ENCODE measurements around the gene LTBP1. TPM values are rescaled to one million over a fixed set of nuclear protein-coding genes. Genes with fewer than 3 reads are reported as not detected.

The LTBP1 gene
- total and polyA plus RNA-seq, 11 donors, result 23.5 to 150 (median 102) TPM

DNA sequence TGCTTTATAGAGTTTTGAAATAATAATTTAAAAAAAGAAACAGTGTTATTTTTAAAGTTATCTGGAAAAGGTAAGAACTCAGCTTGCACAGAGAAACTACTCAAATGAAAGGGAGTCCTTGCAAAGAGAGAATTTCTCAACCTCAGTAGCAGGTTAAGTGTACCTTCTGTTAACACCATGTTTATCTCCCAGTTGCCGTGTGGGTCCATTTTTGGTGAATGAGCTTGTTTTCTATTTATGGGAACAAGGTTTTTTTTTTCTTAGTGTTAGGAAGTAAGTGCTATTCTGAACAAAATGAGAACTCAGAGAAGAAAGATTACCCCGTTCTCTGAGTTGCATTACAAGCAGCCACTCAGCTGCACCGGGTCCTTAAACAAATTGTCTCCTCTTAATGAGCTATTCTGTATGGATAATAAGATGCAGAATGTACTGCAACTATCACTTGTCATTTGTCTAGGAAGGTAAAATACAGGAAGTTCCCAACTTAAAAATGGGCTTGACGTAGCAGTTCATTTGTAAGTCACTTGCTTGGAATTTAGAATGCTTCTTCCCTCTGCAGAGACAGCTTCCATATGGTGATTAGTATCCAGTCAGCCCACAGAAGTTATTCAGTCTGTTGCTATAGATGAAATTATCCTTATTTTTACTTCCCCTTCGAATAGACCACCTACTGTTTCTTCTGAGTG is 74.9 kb downstream of the LTBP1 start:
- no peak for TF ChIP-seq POLR2A (IDR thresholded peaks at IDR 0.05)
- TF ChIP-seq, protein P1, sequence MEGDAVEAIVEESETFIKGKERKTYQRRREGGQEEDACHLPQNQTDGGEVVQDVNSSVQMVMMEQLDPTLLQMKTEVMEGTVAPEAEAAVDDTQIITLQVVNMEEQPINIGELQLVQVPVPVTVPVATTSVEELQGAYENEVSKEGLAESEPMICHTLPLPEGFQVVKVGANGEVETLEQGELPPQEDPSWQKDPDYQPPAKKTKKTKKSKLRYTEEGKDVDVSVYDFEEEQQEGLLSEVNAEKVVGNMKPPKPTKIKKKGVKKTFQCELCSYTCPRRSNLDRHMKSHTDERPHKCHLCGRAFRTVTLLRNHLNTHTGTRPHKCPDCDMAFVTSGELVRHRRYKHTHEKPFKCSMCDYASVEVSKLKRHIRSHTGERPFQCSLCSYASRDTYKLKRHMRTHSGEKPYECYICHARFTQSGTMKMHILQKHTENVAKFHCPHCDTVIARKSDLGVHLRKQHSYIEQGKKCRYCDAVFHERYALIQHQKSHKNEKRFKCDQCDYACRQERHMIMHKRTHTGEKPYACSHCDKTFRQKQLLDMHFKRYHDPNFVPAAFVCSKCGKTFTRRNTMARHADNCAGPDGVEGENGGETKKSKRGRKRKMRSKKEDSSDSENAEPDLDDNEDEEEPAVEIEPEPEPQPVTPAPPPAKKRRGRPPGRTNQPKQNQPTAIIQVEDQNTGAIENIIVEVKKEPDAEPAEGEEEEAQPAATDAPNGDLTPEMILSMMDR (IDR thresholded peaks at IDR 0.05), result no peak
- peaks cover 0 to 10% (median 3%) of the 10 kb centered on the region in 12 donors for H3K9me3 ChIP-seq
- H3K4me3 ChIP-seq, result peak overlapping the region in 3 of 12 donors; percentile 2 to 16 (median 11)
- peak overlapping the region; percentile 37 to 75 (median 60) for H3K27ac ChIP-seq
- ATAC-seq (peak in 2 of 4 donors; percentile 52 to 54), DNase-seq (no peak)
- intact Hi-C loops (cut with DNase I), result loop anchor here in 2 of 10 donors (5.0 to 10.0 kb wide), 2 partner anchors 74 to 397 kb away; partner anchors contain the start of genes LTBP1 (in 1 of the 2) and TTC27 (in 1 of the 2)
- H3K27me3 ChIP-seq, result no peaks in the 10 kb centered on the region
- peaks cover 0 to 42% (median 15%) of the 10 kb centered on the region in 12 donors for H3K4me1 ChIP-seq
- WGBS, 4 donors, result 22 to 26% (median 24%) methylated on average over 5 of the region's 5 CpGs
- no peaks in the 10 kb centered on the region for H3K36me3 ChIP-seq

DNA sequence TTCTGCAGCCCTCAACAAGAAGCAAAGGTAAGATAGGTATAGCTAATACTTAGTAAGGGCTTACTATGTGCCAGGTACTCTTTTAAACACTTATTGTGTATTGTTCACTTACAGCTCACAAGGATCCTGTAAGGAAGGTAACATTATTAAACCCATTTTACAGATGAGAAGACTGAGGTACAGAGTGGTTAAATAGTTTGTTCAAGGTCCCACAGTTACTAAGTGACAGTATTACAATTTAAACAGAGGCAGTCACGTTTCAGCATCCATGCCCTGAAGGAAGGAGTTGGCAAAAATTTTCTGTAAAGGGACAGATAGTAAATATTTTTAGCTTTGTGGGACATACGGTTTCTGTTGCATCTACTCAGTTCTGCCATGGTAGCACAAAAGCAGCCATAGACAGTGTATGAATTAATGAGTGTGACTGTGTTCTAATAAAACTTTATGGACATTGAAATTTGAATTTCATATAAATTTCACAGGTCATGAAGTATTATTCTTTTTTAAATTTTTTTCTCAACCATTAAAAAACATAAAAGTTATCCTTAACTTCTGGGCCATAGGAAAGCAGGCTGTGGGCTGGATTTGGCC is 75.7 kb downstream of the LTBP1 start:
- 84 to 88% (median 85%) methylated on average over 2 of the region's 2 CpGs for WGBS, 4 donors
- peaks cover 0 to 10% (median 3%) of the 10 kb centered on the region in 12 donors for H3K9me3 ChIP-seq
- H3K27me3 ChIP-seq, result no peaks in the 10 kb centered on the region
- H3K4me1 ChIP-seq, result peaks cover 0 to 38% (median 15%) of the 10 kb centered on the region in 12 donors
- DNase-seq, result no peak
- no peak overlapping the region for H3K4me3 ChIP-seq
- peaks cover 0 to 1% (median 0%) of the 10 kb centered on the region in 9 donors for H3K36me3 ChIP-seq
- no peak for ATAC-seq
- H3K27ac ChIP-seq, result peak overlapping the region in 11 of 12 donors; percentile 7 to 75 (median 62)
- intact Hi-C loops (cut with DNase I), result loop anchor here in 2 of 10 donors (5.0 to 10.0 kb wide), 2 partner anchors 75 to 398 kb away; partner anchors contain the start of genes LTBP1 (in 1 of the 2) and TTC27 (in 1 of the 2)
- TF ChIP-seq POLR2A (IDR thresholded peaks at IDR 0.05), result no peak
- TF ChIP-seq, protein P1 (IDR thresholded peaks at IDR 0.05), result no peak

DNA sequence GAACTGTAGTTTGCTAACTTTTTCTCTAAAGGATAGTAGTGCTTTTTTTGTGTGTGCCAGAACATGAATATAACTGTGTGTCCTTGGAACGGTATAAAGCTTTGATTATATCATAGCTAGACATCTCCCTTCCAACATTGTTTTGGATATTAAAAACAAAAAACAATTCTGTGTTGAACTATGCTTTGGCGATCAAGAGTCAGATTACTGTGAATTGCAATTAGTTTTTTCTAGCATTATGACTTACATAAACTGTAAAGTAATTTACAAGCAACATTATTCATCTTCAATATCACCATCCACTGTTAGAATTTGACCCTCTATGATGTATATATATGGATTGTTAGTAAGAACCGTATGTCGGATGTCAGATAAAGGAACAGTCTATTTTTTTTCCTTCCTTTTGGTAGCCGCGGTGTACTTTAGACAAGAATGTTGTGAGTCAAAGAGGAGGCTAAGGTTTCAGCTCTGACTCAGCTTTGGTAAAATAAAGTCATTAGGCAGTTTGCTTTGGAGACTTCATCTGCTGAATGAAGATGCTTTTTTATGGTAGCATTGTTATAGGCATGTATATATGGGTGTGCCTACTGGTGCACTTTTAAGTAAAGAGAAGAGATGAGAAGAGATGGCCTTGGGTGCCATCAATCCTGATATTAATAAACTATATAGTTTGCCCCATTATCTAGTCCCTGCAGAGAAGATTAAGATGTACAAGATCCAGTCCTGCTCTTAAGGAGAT is 76.4 kb downstream of the LTBP1 start:
- intact Hi-C loops (cut with DNase I), result loop anchor here in 2 of 10 donors (5.0 to 10.0 kb wide), 2 partner anchors 76 to 398 kb away; partner anchors contain the start of genes LTBP1 (in 1 of the 2) and TTC27 (in 1 of the 2)
- DNase-seq (no peak), ATAC-seq (peak in 1 of 4 donors; percentile 49)
- Histone ChIP-seq H3K27ac (peak overlapping the region in 9 of 12 donors; percentile 1 to 56 (median 43)), H3K4me1 (peaks cover 0 to 38% (median 15%) of the 10 kb centered on the region in 12 donors), H3K36me3 (peaks cover 0 to 3% (median 0%) of the 10 kb centered on the region in 9 donors), H3K9me3 (peaks cover 0 to 10% (median 3%) of the 10 kb centered on the region in 12 donors), H3K4me3 (no peak overlapping the region), H3K27me3 (no peaks in the 10 kb centered on the region)
- TF ChIP-seq POLR2A (IDR thresholded peaks at IDR 0.05), result no peak
- TF ChIP-seq, protein P1 (IDR thresholded peaks at IDR 0.05), result no peak
- WGBS, 4 donors, result 20 to 31% (median 23%) methylated on average over 6 of the region's 6 CpGs
